ENCODE measurements around the gene KCNG2. TPM values are rescaled to one million over a fixed set of nuclear protein-coding genes. Genes with fewer than 3 reads are reported as not detected.

KCNG2 gene
- polyA plus RNA-seq, 1 experiment = 0.38 TPM

DNA sequence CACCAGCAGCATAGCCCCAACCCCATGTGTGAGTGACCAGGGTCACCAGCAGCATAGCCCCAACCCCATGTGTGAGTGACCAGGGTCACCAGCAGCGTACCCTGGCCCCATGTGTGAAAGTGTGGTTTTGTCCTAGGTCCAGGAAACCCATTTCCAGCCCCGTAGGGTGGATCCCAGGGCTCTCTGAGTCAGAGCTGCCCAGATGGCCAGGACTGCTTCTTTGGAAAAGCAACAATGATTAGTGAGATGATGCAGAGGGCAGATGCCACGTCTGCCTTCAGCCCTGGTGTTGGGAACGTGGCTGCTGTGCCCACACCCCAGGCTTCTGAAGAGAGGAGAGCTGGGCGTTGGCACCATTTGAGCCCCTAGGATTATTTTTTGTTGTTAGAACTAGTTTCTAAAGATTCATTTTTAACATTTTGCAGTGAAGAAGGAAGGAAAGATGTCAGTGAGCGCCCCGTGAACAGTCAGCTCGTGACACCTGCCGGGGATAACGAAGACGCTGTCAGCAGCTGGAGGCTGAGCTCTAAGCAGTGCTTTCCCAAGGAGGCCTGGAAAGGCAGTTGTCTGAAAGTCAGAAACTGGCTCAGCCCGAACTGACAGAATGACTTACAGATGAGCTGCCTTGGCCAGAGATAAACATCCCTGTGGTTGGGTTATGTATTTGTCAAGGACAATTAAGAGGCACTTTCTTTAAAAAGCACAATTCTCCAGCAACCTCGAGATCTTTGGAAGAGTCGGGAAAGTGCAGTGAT lies 32.1 kb upstream of the KCNG2 start:
- no peak overlapping the region for H3K27ac ChIP-seq (ENCODE audit: low read depth, low read length)
- DNase-seq (ENCODE audit: low read depth, low spot score) = no peak
- ChIA-PET POLR2A (no interaction called here), CTCF (no interaction called here)
- no peak overlapping the region for H3K4me3 ChIP-seq (ENCODE audit: low read depth, low read length)
- TF ChIP-seq, protein P1, sequence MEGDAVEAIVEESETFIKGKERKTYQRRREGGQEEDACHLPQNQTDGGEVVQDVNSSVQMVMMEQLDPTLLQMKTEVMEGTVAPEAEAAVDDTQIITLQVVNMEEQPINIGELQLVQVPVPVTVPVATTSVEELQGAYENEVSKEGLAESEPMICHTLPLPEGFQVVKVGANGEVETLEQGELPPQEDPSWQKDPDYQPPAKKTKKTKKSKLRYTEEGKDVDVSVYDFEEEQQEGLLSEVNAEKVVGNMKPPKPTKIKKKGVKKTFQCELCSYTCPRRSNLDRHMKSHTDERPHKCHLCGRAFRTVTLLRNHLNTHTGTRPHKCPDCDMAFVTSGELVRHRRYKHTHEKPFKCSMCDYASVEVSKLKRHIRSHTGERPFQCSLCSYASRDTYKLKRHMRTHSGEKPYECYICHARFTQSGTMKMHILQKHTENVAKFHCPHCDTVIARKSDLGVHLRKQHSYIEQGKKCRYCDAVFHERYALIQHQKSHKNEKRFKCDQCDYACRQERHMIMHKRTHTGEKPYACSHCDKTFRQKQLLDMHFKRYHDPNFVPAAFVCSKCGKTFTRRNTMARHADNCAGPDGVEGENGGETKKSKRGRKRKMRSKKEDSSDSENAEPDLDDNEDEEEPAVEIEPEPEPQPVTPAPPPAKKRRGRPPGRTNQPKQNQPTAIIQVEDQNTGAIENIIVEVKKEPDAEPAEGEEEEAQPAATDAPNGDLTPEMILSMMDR (IDR thresholded peaks at IDR 0.05; ENCODE audit: low read depth, low read length) = no peak
- H3K27me3 ChIP-seq (ENCODE audit: control insufficient read depth, insufficient read depth, low read length) = peaks cover 9% of the 10 kb centered on the region
- peaks cover 24% of the 10 kb centered on the region for H3K9me3 ChIP-seq (ENCODE audit: control insufficient read depth, insufficient read depth, low read length)

DNA sequence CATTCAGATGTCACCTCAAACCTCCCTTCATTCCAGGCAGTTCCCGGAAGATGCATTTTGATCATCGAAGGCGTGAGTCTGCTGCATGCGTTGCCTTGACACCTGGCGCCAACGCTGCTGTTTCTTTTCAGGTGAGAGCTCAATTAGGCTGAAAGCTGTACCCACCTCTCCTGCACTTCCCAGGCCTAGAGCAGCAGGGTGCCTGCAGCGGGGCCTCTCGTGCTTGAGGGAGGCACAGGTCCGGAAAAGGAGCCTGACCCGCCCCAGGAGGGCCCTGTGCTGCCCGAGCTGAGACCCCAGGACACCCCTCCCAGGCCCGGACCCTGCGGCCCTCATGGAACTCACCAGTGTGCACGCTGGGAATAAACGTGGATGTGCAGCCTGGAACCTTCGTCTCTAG lies 31.4 kb upstream of the KCNG2 start:
- POLR2A ChIA-PET = no interaction called here
- Histone ChIP-seq H3K27me3 (ENCODE audit: control insufficient read depth, insufficient read depth, low read length) (peaks cover 9% of the 10 kb centered on the region), H3K27ac (ENCODE audit: low read depth, low read length) (no peak overlapping the region), H3K9me3 (ENCODE audit: control insufficient read depth, insufficient read depth, low read length) (peaks cover 26% of the 10 kb centered on the region), H3K4me3 (ENCODE audit: low read depth, low read length) (no peak overlapping the region)
- TF ChIP-seq, protein P1 (IDR thresholded peaks at IDR 0.05; ENCODE audit: low read depth, low read length) = no peak
- CTCF ChIA-PET = no interaction called here
- DNase-seq (ENCODE audit: low read depth, low spot score) = no peak

DNA sequence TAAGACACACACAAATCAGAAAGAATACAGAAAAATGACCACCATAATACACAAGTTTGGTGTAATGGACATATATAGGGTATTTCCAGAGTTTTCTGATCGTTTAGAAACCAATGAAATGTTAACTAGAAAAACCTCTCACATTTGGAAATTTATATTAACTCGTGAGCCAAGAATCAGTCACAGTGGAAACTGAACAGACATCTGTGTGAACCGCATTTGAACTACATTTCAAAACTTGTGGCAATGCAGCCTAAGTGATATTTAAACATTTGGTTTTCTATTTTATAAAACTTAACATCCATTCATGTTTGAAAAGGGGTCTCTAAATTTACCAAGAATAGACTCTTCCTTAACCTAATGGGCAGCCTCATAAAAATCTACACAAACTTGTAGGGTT lies 29.0 kb upstream of the KCNG2 start:
- Histone ChIP-seq H3K27ac (ENCODE audit: low read depth, low read length) (no peak overlapping the region), H3K27me3 (ENCODE audit: control insufficient read depth, insufficient read depth, low read length) (peaks cover 19% of the 10 kb centered on the region), H3K4me3 (ENCODE audit: low read depth, low read length) (no peak overlapping the region), H3K9me3 (ENCODE audit: control insufficient read depth, insufficient read depth, low read length) (peaks cover 40% of the 10 kb centered on the region)
- DNase-seq (ENCODE audit: low read depth, low spot score) = no peak
- CTCF ChIA-PET = no interaction called here
- POLR2A ChIA-PET = no interaction called here
- TF ChIP-seq, protein P1 (IDR thresholded peaks at IDR 0.05; ENCODE audit: low read depth, low read length) = no peak

DNA sequence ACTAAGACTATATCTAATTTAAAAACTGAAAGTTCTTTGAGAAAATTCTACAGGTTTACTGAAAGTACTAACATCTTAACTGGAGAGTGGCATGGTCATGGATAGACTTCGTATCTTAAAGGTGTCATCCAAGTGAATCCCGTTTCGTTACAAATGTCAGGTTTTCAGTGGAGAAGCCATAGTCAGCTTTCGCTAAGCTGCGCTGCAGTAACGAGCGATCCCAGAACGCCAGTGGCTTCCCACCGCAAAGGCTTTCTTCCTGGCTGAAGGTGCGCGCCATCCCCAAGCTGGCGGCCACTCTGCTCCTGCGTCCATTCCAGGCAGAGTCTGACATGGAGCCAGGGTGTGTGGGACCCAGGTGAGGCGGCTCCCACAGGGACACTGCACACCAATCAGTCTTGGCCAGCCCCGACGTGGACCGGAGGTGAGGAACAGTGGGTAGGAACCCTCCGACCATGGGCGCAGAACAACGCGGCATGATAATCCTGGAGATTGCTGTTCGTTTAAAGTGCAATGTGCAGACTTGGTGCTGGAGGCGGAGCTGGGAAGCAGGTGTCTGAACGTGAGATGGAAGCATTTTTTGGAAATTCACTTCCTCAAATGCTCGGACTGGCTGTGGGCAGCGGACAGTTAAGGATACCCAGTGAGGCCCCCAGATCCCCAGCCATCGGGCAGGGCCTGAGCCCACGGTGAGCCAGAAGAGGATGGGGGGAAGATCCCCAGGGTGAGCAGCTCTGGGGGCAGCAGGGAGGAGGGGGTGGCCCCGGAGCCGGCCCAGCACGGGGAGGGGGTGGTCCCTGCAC lies 27.8 kb upstream of the KCNG2 start:
- TF ChIP-seq, protein P1 (IDR thresholded peaks at IDR 0.05; ENCODE audit: low read depth, low read length) = no peak
- Histone ChIP-seq H3K27me3 (ENCODE audit: control insufficient read depth, insufficient read depth, low read length) (peaks cover 19% of the 10 kb centered on the region), H3K27ac (ENCODE audit: low read depth, low read length) (no peak overlapping the region), H3K9me3 (ENCODE audit: control insufficient read depth, insufficient read depth, low read length) (peaks cover 40% of the 10 kb centered on the region), H3K4me3 (ENCODE audit: low read depth, low read length) (no peak overlapping the region)
- no peak for DNase-seq (ENCODE audit: low read depth, low spot score)
- ChIA-PET POLR2A (no interaction called here), CTCF (no interaction called here)

DNA sequence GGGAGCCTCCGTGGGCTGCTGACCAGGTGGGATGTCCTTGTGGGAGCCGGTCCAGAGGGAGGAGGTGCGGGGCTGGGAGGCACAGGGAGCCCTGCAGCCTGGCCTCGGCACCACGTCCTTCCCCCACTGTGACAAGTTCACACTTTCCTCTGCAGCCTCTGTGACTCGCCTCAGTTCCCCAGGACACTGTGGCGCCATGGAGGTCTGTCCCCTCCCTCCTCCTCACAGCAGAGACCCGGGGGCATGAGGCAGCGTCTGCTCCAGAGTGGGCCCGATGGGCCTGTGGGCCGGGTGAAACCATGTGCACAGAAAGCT lies 27.3 kb upstream of the KCNG2 start:
- H3K27ac ChIP-seq (ENCODE audit: low read depth, low read length) = no peak overlapping the region
- POLR2A ChIA-PET = no interaction called here
- peaks cover 20% of the 10 kb centered on the region for H3K27me3 ChIP-seq (ENCODE audit: control insufficient read depth, insufficient read depth, low read length)
- H3K9me3 ChIP-seq (ENCODE audit: control insufficient read depth, insufficient read depth, low read length) = peaks cover 43% of the 10 kb centered on the region
- TF ChIP-seq, protein P1 (IDR thresholded peaks at IDR 0.05; ENCODE audit: low read depth, low read length) = no peak
- DNase-seq (ENCODE audit: low read depth, low spot score) = no peak
- H3K4me3 ChIP-seq (ENCODE audit: low read depth, low read length) = no peak overlapping the region
- CTCF ChIA-PET = no interaction called here

Measured in AG04450 (cell line).